Nephron progenitor cell (in vitro differentiated cells): ENCODE data around the gene SLC26A1.
A peak's percentile ranks its signal among the peaks of the same experiment; 100 is the strongest.

Source experiments
- DNase-seq: peaks from one replicate; pipeline ENCODE4 v3.0.0; 2021
- H3K27ac Mint-ChIP-seq: 2 replicates; pipeline ENCODE4 v1.8.0; 2021; ENCODE audit warnings: mild to moderate bottlenecking, moderate library complexity, mixed read lengths
- H3K27me3 Mint-ChIP-seq: 2 replicates; pipeline ENCODE4 v1.8.0; 2021; ENCODE audit warnings: mild to moderate bottlenecking, low read depth, mixed read lengths; ENCODE audit not compliant: poor library complexity
- H3K36me3 Mint-ChIP-seq: 2 replicates; pipeline ENCODE4 v1.8.0; 2021; ENCODE audit warnings: low read depth, mixed read lengths
- H3K4me1 Mint-ChIP-seq: 2 replicates; pipeline ENCODE4 v1.8.0; 2021; ENCODE audit warnings: mixed read lengths
- H3K4me3 Mint-ChIP-seq: 2 replicates; pipeline ENCODE4 v1.8.0; 2021; ENCODE audit warnings: mild to moderate bottlenecking, moderate library complexity, mixed read lengths
- H3K9me3 Mint-ChIP-seq: 2 replicates; pipeline ENCODE4 v1.8.0; 2021; ENCODE audit warnings: mild to moderate bottlenecking, moderate library complexity, mixed read lengths
- TF ChIP-seq, protein P1 (sequence below): fragments of 200-600 bp; sonication (generic); IDR thresholded peaks from 2 replicates; pipeline ENCODE4 v1.5.0; 2021; ENCODE audit warnings: antibody characterized with exemption

SLC26A1 gene, protein sequence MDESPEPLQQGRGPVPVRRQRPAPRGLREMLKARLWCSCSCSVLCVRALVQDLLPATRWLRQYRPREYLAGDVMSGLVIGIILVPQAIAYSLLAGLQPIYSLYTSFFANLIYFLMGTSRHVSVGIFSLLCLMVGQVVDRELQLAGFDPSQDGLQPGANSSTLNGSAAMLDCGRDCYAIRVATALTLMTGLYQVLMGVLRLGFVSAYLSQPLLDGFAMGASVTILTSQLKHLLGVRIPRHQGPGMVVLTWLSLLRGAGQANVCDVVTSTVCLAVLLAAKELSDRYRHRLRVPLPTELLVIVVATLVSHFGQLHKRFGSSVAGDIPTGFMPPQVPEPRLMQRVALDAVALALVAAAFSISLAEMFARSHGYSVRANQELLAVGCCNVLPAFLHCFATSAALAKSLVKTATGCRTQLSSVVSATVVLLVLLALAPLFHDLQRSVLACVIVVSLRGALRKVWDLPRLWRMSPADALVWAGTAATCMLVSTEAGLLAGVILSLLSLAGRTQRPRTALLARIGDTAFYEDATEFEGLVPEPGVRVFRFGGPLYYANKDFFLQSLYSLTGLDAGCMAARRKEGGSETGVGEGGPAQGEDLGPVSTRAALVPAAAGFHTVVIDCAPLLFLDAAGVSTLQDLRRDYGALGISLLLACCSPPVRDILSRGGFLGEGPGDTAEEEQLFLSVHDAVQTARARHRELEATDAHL

DNA sequence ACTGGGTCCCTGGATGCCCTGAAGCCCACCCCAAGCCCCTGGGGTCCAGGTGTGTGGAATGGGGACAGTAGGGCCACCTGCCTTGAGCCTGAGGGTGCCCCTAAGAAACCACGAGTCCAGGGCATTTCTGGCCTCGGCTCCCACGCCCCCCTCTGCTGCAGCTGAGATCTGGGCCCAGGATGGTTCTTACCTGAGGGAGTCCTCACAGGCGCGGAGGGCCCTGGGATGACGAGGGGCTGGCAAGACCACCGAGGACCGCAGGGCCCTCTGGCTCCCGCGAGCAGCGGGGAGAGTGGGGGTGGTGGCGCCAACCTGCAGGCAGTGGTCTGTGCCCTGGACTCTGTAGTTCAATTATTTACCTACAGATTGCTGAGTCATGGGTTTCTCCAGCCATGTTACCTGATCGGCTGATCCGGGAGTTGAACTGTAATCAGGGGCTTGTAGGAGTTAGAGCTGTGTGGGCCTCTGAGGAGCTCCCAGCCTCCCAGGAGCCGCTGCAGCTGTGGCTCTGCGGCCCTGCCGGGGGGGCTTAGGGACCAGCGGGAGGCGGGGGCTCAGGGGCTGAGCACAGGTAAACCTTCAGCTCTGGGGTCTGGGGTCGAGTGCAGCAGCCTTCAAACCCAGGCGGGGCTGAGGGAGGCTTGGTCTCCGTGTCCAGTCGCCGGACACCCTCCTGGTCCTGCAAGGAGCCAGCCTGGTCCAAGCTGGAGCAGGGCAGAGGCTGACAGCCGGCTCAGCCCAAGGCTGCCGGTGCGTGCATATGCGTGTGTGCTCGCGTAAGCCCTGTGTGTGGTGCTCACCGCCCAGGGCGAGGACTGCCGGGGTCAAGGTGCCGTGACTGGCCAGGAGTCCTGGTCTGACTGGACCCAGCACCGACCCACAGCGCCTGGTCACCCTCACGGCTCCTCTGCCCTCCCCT is at the start of gene SLC26A1:
SLC26A1 (minus strand) TSS at position 294 of the 919 bp plus-strand sequence. CDS start 1,701 bp downstream, outside the sequence.
- Mint-ChIP-seq H3K36me3 (no peaks in the 10 kb centered on the region), H3K4me3 (no peak within 1 kb of the TSS), H3K4me1 (peaks cover 6% of the 10 kb centered on the region), H3K27me3 (peaks cover 31% of the 10 kb centered on the region), H3K9me3 (no peaks in the 10 kb centered on the region), H3K27ac (no peak within 1 kb of the TSS)
- DNase-seq, result peak; percentile 12
- TF ChIP-seq, protein P1, sequence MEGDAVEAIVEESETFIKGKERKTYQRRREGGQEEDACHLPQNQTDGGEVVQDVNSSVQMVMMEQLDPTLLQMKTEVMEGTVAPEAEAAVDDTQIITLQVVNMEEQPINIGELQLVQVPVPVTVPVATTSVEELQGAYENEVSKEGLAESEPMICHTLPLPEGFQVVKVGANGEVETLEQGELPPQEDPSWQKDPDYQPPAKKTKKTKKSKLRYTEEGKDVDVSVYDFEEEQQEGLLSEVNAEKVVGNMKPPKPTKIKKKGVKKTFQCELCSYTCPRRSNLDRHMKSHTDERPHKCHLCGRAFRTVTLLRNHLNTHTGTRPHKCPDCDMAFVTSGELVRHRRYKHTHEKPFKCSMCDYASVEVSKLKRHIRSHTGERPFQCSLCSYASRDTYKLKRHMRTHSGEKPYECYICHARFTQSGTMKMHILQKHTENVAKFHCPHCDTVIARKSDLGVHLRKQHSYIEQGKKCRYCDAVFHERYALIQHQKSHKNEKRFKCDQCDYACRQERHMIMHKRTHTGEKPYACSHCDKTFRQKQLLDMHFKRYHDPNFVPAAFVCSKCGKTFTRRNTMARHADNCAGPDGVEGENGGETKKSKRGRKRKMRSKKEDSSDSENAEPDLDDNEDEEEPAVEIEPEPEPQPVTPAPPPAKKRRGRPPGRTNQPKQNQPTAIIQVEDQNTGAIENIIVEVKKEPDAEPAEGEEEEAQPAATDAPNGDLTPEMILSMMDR, result no peak

DNA sequence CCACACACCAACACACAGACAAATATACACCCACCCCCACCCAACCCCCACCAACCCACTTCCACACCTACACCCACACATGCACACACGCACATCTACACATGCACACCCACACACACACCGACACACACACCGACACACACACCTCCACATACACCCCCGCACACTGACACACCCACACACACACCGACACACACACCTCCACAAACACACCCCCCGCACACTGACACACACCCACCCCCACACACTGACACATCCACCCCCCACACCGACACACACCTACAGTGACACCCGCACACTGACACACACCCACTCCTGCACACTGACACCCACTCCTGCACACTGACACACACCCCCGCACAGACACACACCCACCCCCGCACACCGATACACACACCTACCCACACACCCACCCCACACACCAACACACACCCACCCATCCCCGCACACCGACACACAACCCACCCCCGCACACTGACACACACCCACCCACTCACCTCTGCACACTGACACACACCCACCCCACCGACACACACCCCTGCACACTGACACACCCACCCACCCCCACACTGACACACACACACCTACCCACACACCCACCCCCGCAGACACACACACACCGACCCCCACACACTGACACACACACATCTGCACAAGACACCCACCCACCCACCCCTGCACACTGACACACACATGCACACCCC is 49.3 kb upstream of the SLC26A1 start:
- H3K27ac Mint-ChIP-seq, result no peak overlapping the region
- DNase-seq, result peak; percentile 2
- H3K36me3 Mint-ChIP-seq, result no peaks in the 10 kb centered on the region
- H3K4me1 Mint-ChIP-seq, result peaks cover 71% of the 10 kb centered on the region
- H3K9me3 Mint-ChIP-seq, result no peaks in the 10 kb centered on the region
- TF ChIP-seq, protein P1, result no peak
- no peak overlapping the region for H3K4me3 Mint-ChIP-seq
- peaks cover 33% of the 10 kb centered on the region for H3K27me3 Mint-ChIP-seq

DNA sequence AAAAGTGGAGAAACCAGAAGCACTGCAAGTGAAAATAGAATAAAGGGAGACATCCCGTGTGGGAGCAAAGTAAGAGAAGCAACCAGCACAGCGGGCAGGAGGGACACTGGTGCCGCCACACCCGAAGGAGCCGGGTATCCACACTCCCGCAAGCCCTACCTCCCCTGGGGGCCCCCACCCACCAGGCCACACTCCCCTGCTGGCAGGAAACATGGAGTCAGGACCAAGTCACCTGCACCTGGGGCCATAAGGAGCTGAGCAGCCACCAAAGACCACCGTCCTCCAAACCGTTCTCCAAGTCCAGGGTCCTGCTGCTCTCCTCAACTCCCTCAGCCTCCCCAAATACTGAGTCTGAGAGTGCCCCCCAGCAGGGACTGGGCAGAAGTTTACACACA is 48.7 kb upstream of the SLC26A1 start:
- H3K27ac Mint-ChIP-seq, result peak overlapping the region; percentile 96
- peak overlapping the region; percentile 66 for H3K4me3 Mint-ChIP-seq
- no peaks in the 10 kb centered on the region for H3K36me3 Mint-ChIP-seq
- TF ChIP-seq, protein P1, result no peak
- peaks cover 27% of the 10 kb centered on the region for H3K27me3 Mint-ChIP-seq
- no peaks in the 10 kb centered on the region for H3K9me3 Mint-ChIP-seq
- DNase-seq, result peak; percentile 9
- H3K4me1 Mint-ChIP-seq, result peaks cover 69% of the 10 kb centered on the region

DNA sequence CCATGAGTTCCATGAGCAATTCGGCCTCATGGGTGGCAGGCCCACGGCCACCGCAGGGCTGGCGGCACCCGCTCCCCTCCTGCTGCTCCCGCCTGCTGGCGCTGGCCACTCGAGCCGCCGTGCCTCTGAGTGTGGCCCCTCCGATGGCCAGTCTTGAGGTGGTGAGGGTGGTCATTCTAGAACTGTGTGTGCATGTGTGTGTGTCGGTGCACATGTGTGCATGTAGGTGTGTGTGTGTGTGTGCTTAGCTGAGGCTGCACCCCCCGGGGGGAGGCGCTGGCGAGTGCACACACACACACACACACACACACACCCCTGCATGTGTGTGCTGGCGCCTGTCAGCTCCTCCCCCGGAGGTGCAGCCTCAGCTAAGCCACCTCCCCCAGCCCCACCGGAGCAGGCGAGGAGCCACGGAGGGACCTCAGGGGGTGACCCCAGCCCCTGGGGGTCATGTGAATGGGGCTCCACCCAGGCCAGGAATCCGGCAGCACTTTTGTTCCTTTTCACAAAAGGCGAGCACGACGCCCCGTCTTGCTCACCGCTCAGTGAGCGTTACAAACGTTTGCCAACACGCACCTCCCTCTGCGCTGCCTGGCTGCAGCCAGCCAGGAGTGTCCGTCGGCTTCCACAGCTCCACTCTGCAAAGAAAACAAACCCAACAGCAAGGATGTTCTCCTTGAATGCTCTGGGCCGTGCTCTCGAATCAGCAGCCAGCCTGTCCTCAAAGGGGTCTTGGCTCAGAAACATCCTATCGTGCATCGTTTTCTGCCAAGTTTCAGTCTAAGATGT is 48.1 kb upstream of the SLC26A1 start:
- H3K9me3 Mint-ChIP-seq, result no peaks in the 10 kb centered on the region
- TF ChIP-seq, protein P1, result no peak
- peaks cover 69% of the 10 kb centered on the region for H3K4me1 Mint-ChIP-seq
- peaks cover 21% of the 10 kb centered on the region for H3K27me3 Mint-ChIP-seq
- peak; percentile 65 for DNase-seq
- H3K36me3 Mint-ChIP-seq, result no peaks in the 10 kb centered on the region
- H3K27ac Mint-ChIP-seq, result peak overlapping the region; percentile 96
- peak overlapping the region; percentile 66 for H3K4me3 Mint-ChIP-seq
